HG02870 (cell line): Measurements from ENCODE around the gene SLC8A1.

Source experiments
- ATAC-seq: cut with Tn5 transposase; IDR thresholded peaks from one replicate; pipeline ENCODE4 v1.9.1; 2021; ENCODE audit warnings: mild to moderate bottlenecking, moderate library complexity; ENCODE audit not compliant: unreplicated experiment

SLC8A1 gene

GRCh38 chr2:40451918-40452605, at the start of gene SLC8A1:
SLC8A1 (minus strand) TSS chr2:40452090.
- ATAC-seq = no peak

DNA sequence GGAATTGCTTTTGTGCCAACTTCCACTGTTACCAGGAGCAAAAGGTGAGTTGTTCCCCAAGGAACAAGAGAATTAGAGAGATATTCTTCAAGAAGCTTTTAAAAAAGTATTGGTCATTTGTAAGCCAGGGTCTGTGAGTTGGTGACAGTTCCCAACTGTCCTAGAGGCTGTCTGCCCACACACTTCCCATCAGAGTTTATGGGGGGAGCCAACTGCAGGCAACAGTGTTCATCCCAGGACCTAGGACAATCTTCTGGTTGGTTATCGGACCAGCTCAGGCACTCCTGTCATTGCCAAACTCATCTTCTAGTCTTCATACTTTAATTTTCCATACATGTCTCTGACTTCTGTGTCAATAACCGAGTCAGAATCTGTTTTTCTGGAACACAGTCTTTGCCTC, 47.5 kb upstream of the SLC8A1 start:
- no peak for ATAC-seq

DNA sequence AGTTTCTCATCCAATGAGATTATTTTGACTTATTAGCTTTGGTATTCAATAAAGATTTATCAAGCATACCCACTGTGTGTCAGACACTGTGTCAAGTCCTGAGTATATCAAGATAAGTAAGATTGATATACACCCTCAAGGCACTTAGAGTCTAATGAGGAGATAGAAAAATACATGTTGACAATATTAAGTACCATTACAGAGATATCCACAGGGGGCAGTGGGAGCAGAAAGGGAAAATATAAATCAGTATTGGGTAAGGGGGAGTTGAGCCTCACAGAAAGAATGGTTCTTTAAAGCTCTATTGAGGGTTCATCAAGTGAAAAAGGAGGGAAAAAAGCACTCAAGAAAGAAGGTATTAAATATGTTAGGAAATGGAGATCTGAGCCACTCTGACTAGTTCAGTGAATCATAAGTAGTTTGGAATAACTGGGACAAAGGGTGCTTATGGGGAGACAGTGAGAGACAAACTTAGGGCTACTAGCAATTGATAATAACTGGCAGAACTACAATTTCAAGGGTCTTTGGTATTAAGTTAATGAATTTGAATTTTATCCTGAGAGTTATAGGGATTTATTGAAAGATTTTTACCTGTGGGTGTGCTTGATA, 45.5 kb upstream of the SLC8A1 start:
- ATAC-seq = no peak

- ATAC-seq = no peak
Observed at GRCh38 chr2:40489678-40489960, 37.7 kb upstream of the SLC8A1 start.

- no peak for ATAC-seq
Observed at GRCh38 chr2:40488927-40489677, 37.2 kb upstream of the SLC8A1 start.

DNA sequence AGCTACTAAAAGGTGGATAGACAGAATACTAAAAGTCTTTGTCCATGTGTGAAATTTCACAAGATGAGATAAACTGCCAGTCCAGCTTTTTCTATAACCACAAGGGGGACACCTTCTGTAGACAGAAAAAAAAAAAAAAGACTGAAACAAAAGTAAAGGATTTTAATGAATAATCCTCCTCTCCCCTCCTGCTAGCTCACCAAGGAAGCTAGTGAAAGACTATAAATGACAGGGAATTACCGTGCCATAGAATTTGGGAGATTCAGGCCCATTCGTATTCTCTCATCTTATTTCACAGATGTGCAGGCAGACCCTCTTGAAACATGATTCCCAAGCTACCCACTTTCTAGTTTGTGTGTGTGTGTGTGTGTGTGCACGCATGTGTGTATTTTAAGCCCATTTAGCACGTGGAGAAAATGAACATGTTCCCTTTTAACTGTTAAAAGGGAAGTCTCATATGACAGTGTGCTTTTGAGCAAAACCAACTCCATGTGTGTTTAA, 36.3 kb upstream of the SLC8A1 start:
- ATAC-seq = no peak

- ATAC-seq = no peak
Observed at GRCh38 chr2:40487602-40488001, 35.7 kb upstream of the SLC8A1 start.

DNA sequence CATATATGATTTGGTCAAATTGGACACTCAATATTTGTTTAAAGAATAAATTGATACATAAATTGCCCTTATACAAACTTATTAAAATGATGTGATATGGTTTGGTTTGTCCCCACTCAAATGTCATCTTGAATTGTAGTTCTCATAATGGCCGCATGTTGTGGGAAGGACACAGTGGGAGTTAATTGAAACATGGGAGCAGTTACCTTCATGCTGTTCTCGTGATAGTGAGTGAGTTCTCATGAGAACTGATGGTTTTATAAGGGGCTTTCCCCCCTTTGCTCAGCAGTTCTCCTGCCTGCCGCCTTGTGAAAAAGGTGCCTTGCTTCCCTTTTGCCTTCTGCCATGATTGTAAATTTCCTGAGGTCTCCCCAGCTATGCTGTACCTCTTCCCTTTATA, 34.0 kb upstream of the SLC8A1 start:
- ATAC-seq = no peak

DNA sequence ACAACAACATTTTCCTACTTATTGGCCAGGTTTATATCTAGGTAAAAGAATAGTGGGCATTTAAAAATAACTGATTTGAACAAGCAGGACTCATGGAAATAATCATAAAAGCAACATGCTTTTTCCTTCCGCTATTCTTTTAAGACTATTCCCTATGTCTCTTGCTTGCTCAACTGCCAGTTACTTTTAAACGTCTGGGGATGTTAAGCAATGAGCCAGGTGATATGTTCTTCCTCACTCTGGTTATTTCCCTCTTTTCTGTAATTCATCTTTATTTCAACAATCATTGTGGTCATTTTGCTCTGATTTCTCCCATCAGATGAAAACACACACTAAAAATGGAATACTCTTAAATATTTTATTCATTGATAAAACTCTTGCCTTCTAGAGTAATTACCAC, 33.4 kb upstream of the SLC8A1 start:
- no peak for ATAC-seq

GRCh38 chr2:40483549-40484243, 31.8 kb upstream of the SLC8A1 start:
- ATAC-seq = no peak

DNA sequence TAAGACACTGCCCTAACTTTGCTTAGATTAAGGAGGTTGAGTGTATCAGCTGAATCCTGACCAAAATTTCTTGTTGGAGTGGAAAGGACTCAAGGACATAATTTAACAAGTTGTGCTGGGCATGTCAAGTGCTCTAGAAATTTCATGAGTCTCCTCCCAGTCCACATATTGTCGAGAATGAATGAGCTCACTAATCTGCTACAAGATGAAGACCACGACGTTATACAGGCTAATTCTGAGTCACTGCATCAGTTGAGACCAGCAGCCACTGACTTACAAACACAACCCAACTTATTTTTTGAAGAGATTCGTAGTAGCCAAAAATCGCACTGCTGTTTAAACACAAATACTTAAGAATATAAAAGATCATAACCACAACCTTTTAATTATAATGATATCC, 28.7 kb upstream of the SLC8A1 start:
- no peak for ATAC-seq

DNA sequence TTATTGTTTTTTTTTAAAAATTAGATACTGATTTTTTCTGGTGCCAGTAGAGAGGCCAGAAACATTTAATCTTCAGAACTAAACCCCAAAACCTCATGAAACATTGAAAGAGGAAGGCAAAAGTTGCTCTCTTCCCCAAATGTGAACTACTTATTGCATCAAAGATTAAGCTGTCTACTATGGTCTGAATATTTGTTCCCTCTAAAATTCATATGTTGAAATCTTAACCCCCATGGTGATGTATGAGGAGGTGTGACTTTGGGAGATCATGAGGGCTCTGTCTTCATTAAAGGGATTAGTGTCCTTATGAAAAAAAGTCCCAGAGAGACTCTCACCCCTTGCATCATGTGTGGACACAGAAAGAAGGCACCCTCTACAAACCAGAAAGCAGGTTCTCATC, 28.2 kb upstream of the SLC8A1 start:
- no peak for ATAC-seq

- no peak for ATAC-seq
Observed at GRCh38 chr2:40477361-40477760, 25.5 kb upstream of the SLC8A1 start.

DNA sequence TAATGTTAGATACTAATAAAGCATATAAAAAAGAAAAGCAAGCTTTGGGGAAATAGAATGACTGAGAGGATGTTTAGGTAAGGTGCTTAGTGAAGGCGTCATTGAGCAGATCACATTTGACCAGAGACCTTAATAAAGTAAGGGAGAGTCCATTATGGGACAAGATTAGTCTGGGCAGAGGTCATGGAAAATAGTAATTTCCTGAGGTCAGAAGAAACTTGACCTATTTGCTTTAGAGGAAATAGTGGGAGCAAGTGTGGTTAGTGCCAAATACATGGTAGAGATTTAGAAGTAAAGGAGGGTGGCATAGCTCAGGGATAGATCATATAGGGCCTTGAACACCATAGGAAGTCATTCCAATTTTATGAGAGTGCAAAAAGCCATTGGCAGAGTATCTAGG, 24.5 kb upstream of the SLC8A1 start:
- no peak for ATAC-seq

- ATAC-seq = no peak
Observed at GRCh38 chr2:40474306-40474705, 22.4 kb upstream of the SLC8A1 start.

DNA sequence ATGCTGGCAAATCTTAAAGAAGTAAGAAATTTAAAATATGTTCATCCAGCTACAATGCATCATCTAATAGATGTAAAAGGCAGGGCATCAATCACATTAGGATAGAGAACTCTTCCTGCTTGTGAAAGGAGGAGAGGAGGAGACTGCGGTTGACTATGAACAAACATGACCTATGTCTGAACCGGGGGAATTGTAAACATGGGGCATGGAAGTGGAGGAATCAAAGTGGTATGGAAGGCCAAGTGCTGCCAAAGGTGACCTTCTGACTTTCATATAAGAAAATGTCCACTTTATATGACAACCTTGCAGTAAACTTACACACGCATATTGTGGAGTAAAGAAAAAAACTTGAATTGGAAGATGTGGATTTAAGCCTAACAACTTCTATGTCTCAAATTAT, 20.0 kb upstream of the SLC8A1 start:
- no peak for ATAC-seq

DNA sequence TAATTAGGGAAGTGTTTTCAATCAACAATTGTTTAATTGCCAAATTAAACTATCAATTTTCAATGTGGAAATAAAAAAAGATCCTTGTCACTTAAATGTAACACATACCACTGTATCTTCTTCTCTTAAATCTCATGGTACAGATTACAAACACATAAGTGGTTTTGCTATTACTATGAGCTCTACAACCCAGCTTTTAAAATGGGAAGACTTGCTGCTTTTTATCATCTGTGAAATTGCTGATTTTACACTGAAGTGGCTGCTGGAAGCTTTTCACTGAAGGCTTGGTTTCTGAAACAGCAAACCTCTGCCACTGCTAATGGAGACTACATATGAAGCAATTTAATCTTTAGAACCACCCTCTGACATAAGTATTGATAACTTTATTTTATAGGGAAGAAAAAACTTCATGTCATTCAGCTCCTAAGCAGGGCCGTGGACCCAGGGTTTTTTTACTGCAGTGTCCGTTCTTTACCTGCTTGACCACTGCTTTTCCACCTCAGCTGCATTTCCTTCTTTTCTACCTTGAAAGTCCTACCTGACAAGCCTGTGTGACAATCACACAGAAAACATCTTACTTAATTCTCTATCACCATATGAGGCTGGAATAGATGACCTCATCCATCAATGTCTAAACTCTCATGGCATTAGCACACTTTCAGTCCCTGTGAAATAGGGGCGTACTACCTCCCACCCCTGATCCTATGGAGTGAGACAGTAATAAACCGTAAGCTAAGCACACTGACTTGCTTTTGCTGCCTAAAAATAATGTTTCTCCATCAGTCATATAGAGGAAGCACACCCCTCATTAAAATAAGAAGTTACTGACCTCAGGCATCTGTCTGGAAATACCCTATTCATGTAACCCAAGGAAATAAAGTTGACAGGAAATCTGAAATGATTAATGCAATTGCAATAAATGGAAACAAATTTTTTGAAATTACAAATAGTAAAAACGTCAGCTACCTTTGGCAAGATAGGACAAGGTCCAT, 19.2 kb upstream of the SLC8A1 start:
- ATAC-seq = no peak

- no peak for ATAC-seq
Observed at GRCh38 chr2:40466935-40467572, 15.2 kb upstream of the SLC8A1 start.

DNA sequence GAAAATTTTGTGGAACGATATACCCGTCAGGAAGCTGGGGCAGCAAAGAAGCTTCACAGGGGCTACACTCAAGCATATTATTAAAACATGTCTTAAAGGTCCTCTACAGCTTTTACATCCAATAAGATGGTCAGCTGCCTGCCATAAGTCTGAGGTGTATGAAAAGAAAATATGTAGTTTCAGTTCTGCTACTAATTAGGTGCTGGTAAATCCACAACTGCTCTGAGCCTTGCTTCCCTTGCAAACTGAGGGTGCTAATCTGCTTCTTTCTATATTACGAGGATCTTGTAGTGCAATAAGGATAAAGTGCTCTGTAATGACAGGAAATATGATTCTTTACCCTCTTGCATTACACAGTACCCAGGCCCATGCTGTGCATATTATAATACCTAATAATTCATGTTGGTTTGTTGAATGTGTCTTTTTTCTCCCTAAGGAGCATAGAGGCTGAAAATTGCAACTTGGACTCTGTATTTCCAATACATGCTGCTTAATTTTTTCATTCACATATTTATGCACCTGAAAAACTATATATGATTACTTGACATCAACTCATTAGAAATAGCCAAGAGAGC, 14.5 kb upstream of the SLC8A1 start:
- no peak for ATAC-seq

- no peak for ATAC-seq
Observed at GRCh38 chr2:40463112-40463511, 11.2 kb upstream of the SLC8A1 start.
